OCI-M2 (cell line): ENCODE results near the gene ABCG2.
"Not testable (repeated sequence)": the region's sequence is repeated elsewhere in the genome, so short reads cannot be mapped to it uniquely, and the experiment has no call there.

Source experiments
- DNase-seq: peaks from one replicate; lab custom pipeline; 2025; ENCODE audit not compliant: unreplicated experiment; lab: John Stamatoyannopoulos, UW

Gene ABCG2

DNA sequence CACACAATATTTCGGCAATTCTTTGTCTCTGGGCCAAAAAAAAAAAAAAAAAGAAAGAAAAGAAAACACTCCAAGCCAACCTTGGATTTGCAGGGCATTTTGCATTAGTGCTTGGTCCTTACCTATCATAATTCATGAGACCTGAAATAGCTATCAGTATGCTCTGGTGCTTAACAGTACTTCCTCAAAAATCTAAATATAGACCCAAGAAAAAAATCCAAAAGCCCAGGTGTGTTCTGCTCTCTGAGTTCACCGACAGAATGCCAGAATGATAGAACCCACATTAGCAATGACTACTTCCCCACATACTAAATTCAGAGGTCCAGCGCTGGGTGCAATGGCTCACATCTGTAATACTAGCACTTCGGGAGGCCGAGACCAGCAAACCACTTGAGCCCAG is 42.9 kb downstream of the ABCG2 start:
- DNase-seq, result no peak

DNA sequence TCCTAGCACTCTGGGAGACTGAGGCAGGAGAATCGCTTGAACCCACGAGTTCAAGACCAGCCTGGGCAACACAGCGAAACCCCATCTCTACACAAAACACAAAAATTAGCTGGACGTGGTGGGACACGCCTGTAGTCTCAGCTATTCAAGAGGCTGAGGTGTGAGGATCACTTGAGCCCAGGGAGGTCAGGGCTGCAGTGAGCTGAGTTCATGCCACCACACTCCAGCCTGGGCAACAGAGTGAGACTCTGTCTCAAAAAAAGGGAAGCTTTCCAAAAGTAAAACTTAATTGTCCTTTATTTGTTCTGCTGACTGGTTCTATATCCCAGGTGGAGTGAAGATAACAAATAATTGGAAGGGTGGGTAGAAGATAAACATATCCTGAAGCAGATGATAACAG is 45.6 kb downstream of the ABCG2 start:
- no peak for DNase-seq

DNA sequence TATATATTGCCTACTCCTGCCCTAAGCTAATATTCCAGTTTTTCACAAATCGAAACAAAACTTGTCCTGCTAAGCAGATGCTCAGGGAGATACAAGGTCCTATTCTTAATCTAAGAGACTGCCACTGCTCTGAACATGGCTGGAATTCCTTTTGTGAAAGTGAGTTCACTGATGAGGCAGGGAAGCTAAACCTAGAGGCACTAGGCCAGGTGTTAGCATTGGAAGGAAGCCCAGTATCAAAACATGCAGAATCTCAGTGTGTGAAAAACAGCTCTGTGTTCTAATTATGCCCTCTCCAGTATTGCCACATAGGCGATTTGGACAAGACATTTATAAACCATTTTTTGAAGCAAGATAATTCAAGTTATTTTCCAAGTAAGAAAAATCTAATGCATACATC is 47.6 kb downstream of the ABCG2 start:
- DNase-seq, result no peak

DNA sequence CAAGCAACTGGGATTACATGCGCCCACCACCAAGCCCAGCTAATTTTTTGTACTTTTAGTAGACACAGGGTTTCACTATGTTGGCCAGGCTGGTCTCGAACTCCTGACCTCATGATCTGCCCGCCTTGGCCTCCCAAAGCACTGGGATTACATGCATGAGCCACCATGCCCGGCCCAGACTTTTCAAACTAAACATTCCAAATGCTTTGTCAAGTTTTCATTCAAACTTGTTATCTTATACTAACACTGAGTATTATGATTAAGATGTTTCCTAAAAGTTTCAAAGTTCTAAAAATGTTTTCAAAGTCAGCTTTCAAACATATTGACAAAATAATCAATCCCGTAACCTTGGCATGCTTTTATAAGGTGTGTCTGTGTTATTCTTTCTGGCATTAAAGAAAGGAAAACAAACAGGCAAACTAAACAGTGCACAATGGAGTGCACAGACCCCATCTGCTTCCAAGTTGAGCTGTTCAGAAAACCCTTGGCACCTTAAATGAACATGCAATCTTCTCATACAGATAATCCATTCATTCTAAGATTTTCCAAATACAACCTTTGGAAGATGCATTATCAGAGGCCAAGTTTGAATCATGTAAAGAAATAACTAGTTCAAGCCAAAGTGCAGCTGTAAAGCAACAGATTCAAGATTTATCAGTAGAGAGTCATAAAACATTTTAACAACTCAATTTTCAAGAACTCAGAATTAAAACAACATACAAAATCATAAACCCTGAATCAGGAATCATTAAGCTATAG is 49.1 kb downstream of the ABCG2 start:
- DNase-seq, result no peak

DNA sequence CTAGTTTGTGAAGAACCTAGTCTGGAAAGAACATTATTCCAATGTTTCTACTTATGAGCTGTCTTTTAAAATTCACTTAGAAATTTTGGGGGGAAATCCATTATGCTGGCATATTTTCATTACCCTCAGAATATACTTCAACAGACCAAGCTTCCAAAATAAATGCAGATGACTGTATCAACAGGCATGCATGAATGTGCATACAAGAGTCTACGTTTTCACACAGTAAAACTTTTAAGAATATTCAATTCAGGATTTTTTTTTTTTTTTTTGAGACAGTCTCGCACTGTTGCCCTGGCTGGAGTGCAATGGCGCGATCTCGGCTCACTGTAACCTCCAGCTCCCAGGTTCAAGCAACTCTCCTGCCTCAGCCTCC is 49.7 kb downstream of the ABCG2 start:
- no peak for DNase-seq

DNA sequence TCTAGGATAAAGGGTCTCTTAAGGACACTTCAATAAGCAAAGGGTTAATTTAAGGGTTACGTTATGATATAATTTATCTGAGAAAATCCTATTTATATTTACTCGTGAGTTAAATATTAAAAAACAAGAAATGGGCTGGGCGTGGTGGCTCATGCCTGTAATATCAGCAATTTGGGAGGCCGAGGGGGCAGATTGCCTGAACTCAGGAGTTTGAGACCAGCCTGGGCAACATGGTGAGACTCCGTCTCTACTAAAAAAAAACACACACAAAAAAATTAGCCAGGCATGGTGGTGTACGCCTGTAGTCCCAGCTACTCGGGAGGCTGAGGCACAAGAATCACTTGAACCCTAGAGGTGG is 50.4 kb downstream of the ABCG2 start:
- DNase-seq, result not testable (repeated sequence)

DNA sequence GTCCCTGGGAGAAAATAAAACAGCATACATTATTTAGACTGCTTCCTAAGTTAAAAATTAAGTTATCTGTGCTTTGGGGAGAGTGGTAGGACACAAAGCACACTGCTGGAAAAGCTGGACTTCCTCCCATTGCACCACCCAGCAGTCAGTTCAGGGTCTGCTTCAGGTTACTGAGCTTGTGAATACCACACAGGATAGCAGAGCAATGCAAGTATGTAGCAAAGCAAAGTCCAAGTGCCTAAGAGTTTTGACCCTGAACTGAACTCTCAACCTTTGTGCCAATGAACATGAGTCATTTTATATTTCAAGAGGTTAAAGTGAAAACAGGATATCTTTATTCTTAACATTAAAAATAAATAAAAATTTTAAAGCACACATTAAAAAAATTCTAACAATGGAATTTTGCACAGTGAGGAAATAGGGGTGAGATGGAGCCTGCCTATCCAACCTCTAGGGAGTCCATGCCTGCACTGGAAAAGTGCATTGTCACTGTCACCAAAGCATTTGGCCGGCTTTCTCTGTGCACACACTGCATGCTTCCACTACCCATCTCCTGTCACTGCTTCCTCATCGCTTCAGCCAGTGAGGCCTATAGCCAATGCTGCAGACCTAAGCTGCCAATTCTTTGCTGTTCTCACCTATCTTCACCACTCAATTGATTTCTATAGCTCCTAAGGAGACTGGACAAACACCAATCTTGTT is 50.9 kb downstream of the ABCG2 start:
- no peak for DNase-seq

DNA sequence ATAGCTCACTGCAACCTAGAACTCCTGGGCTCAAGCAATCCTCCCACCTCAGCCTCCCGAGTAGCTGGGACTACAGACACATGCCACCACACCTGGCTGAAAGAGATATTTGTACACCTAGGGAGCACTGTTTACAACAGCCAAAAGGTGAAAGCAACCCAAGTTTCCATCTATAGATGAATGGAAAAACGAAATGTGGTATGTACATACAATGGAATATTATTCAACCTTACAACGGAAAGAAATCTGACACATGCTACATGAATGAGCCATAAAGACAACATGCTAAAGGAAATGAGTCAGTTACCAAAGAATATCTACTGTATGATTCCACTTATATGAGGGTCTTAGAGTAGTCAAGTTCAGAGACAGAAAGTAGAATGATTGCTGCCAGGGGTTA is 52.2 kb downstream of the ABCG2 start:
- no peak for DNase-seq

DNA sequence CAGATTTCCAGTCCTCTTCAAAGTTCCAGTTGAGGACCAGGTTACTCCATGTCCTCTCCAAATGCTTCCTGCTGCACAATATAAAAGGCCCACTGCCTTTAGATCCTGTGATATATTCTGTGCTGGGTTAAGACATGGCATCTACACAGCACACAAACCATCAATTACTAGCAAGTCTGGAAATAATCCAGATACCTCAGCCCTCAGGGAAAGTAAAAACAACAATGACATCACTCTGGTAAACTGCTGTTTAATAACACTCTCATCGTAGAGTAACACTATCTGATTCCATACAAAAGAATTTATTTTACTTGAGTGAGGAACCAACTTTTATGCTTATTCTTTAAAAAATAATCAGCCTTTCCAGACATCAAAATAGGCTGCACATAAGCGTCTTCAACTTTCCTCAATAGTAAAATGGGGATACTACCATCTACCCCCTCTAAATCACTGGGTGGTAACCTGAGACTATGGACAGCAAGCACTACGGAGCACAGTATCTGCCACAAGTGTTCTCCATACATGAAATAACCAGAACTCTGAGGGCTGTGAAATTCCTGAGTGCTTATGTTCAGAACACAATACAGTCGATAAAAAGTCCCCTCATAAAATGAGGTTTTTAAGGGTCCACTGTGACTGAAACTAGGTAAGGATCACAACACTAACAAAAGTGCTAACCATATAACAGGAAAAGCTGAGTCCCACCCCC is 53.4 kb downstream of the ABCG2 start:
- DNase-seq, result no peak

DNA sequence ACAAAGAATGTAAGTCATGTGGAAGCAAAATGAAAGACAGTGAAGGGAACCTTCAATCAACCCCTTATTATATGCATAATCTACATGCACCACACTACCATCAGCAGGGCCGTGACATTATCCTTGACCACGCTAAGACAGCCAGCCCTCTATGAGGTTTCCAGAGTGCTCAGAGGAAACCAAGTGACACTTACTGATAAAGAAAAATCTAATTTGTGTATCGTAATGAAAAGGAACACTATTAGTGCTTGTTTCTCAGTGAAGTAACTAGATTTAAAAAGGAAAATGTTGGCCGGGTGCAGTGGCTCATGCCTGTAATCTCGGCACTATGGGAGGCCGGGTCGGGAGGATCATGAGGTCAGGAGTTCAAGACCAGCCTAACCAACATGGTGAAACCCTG is 56.4 kb downstream of the ABCG2 start:
- DNase-seq, result no peak

DNA sequence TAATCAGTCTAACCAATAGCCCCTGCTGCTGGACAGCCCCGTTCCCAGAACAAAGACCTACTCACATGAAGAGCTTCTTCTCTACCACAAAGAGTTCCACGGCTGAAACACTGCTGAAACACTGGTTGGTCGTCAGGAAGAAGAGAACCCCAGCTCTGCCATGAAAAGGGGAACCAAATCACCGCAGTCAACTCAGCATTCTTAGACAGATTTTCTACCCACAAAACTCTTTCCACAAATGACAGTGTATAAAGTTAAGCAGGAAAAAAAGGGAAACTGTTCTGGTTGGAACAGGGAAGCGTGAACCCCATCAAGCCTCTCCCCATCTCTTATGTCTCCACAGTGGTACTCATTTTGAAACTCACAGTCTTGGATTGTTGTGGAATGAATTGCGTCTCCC is 57.3 kb downstream of the ABCG2 start:
- DNase-seq, result no peak

DNA sequence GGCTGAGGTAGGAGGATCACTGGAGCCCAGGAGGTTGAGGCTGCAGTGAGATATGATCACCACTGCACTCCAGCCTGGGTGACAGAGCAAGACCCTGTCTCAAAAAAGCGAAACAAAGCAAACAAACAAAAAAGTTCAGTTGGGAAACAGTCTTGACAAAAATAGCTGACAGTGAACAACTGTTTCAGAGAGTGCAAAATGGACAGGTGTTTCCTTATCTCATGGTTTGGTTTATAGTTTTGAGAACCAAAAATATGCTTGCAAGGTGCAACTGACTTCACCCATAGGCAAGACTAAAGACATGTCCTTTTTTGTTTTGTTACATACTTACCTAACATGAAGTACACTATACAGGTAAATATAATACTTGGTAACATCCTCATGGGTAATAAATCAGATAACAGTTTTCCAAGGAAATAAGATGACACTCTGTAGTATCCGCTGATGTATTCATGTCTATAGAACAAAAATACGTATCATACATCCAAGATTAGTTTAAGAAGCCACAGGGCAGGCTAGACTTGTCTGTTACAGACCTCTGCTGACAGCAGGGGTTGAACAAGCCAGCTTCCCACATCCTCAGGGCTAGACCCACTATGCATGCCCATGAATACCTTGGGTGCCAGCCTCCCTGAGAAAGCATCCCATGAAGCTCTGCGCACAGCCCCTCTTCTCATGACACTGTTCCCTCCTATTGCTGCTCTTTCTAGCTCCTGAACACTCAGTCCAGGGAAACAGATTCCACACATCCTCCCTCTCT is 59.3 kb downstream of the ABCG2 start:
- no peak for DNase-seq

DNA sequence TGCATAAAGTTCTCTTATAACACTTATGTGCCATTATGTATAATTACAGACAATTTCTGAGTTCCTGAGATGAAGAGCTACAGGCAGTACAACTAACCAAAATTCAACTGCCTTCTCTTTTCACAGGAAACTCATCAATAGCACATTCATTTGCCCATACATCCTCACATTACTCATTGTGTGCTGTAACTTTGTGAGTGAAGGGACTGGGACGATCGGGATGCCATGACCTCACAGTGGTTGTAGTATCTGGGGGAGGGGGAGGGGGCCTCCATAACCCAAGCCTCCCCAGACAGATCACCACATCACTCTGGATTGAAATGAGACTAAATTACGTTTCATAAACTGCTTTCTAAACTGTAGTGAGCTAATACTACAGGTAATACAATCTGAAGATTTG is 60.7 kb downstream of the ABCG2 start:
- DNase-seq, result no peak

DNA sequence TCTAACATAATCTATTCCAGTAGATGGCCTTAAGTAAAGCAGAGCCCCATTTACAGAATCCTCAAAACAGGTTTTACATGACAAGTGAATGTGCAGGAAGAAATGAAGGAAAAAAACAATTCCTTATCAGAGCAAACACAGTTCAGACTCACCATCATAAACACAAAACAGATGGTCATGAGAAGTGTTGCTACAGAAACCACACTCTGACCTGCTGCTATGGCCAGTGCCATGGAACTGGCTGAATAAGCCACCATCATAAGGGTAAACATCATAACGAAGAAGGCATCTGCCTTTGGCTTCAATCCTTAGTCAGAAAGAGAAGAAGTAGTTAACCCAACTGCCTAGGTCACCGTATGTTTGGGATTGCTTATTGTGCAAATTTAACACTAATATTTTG is 61.1 kb downstream of the ABCG2 start:
- no peak for DNase-seq

DNA sequence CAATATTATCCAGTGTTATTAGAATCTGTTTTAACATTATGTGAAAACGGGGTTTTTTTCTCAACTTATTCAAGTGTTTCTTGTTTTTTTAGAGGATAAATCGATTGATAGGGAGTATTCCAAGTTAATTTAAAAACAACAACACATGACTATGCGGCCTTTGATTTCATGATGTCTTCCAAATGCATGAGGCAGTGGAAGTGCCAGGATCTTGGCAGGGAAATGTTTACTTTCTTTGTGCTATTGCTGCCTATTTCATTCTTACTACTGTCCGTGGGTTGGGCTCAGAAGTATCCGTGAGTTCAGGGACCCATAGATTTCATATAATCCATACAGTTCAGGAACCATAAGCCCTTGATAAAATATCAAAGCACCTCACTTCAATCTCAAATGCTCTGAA is 64.6 kb downstream of the ABCG2 start:
- no peak for DNase-seq

DNA sequence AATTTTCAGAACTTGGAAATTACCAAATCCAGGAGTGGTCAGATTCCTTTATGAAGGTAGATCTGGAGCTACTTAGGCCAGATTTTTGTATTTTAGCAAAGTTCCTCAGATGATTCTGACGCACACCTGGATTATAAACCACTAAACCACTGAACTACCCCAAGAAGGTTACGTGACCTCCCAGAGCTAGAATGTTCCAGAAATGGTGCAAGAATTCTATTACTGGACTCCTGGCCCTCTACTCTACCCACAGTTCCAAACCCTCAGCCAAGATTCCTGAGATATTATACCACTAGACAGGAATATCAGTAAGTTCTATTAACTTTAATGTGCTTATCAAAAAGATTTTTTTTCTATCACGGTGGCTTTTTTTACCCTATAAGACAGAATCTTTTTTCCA is 67.1 kb downstream of the ABCG2 start:
- DNase-seq, result no peak

DNA sequence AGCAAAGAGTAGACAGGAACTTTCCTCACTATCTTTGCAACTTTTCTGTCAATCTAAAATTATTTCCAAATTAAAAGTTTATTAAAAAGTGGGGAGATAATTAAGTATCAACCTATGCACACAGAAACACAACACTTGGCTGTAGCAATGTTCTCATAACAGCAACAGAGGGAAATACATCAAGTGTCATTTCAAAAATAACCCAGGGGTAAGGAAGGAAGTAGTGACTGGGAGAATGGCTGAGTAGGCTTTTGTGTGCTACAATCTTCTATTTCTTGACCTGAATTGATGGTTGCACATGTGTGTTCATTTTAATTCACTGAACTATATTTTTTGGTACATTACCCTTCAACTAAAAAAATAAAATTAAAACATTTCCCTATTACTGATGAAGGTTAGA is 67.5 kb downstream of the ABCG2 start:
- no peak for DNase-seq

DNA sequence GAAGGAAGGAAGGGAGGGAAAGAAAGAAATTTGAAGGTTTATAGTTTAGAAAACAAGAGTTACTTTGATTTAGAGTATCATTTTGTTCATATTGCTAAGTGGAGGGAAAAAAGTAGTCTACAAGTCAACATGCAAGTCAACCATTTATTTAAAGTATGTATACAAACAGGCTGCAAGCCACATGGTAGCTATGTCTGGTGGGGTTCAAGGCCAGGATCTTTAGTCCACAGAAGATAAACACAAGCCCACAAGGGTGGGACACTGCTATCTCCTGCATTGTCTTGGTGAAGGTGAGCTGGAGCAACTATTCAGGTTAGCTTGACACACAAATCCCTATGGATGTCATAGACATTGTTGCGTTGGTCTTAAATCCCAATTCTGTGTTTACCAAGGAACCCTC is 71.4 kb downstream of the ABCG2 start:
- DNase-seq, result no peak

DNA sequence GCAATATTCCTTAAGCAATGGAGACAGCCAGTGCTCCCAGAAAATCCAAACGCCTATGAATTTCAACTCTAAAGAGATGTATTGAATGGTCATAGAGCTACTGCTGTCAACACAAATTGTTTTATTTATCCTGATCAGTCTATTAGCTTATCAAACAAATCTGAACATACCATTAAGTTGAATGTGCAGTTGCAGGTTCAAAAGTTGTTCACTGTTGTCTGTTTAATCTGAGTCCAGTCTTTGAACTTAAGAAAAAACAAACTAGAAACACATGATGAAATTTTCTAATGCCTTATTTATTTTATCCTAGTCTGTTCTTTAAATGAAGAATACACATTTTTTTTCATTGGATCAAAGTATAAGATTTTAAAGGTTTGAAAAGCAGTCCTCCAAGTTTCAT is 77.8 kb downstream of the ABCG2 start:
- DNase-seq, result no peak

DNA sequence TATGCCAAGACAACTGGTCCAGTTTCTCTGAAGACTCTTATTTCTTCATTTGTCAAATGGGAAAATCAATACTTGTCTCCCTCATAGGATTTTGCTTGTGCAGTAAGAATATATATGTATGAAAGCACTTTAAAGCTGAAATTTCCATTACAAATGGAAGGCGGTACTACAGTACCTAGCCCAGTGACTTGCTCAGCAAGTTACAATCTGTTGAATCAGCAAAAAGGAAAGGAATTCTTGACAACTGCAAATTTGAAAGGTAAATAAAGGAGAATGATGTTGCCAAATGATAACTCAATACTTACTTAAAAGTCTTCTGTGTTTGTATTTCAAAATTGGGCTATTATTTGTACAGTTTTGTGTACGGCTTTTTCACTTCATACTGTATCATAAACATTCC is 79.9 kb downstream of the ABCG2 start:
- DNase-seq, result no peak

DNA sequence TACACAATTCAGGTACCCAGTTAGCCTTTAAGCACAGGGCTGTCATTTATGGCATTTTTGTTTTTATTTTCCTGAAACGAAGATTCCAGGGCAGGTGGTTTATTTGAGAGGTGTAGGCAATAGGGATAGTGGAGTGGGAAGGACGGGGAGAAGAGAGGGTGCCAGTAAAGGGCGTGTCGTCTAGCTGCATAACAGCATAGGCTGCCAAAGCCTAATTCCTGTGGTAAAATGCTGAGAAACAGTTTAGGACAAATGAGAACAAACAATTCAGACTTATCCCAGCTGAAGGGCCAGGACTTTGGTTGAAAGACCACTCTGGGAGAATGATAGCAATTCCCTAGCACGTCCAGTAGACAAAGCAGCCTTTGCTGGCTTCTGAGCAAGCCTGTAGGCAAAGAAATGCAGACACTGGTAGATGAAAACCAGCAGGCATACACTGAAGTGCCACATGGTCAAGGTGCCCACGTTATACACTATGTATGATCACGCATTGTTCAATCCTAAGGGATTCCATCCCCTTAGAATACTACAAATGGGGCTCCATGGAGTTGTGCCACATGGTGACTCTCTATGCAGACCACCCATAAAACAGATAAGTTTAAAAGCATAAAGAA is 80.4 kb downstream of the ABCG2 start:
- no peak for DNase-seq
